SK-N-SH (cell line): Measurements from ENCODE around the gene UEVLD.

Source experiments
- EP300 ChIP-seq, 2 experiments: IDR thresholded peaks; 2 replicates each; pipeline versions ENCODE4 v1.4.0 to v1.6.1; 2012; ENCODE audit warnings: borderline replicate concordance in 1 of 2, low read depth in 1 of 2, low read length in 1 of 2
- EZH2phosphoT487 ChIP-seq: fragments of 200-600 bp; sonication (generic); IDR thresholded peaks from 2 replicates; pipeline ENCODE4 v1.6.1; 2017; ENCODE audit warnings: low read depth, mixed run types, mild to moderate bottlenecking, antibody characterized with exemption, moderate library complexity, borderline replicate concordance
- POLR2AphosphoS5 ChIP-seq: IDR thresholded peaks from 2 replicates; pipeline ENCODE4 v1.6.1; 2012; ENCODE audit warnings: low read depth, low read length
- RAD21 ChIP-seq: IDR thresholded peaks from 2 replicates; pipeline ENCODE4 v1.6.1; 2012; ENCODE audit warnings: mild to moderate bottlenecking, low read length
- RFX5 ChIP-seq: IDR thresholded peaks from 2 replicates; pipeline ENCODE4 v1.6.1; 2012; ENCODE audit warnings: mild to moderate bottlenecking, improper control_type of control experiment, low read length
- SMC3 ChIP-seq: IDR thresholded peaks from 2 replicates; pipeline ENCODE4 v1.6.1; 2012; ENCODE audit warnings: low read depth, low read length, improper control_type of control experiment
- YY1 ChIP-seq: IDR thresholded peaks from 2 replicates; pipeline ENCODE4 v1.4.0; 2012; ENCODE audit warnings: low read depth, mild to moderate bottlenecking
- TF ChIP-seq, protein P1 (sequence below): IDR thresholded peaks from 2 replicates; pipeline ENCODE4; 2012
- TF ChIP-seq, protein P2 (sequence below): fragments of 200-600 bp; sonication (generic); IDR thresholded peaks from 2 replicates; pipeline ENCODE4 v1.6.1; 2017; ENCODE audit warnings: antibody characterized with exemption, mild to moderate bottlenecking, moderate library complexity
- TF ChIP-seq, protein P3 (sequence below): IDR thresholded peaks from 2 replicates; pipeline ENCODE4 v1.6.1; 2012; ENCODE audit warnings: mild to moderate bottlenecking, low read depth, low read length, moderate library complexity
- TF ChIP-seq, protein P4 (sequence below): fragments of 150-350 bp; IDR thresholded peaks from 2 replicates; pipeline ENCODE4 v1.6.1; 2017; ENCODE audit warnings: antibody characterized with exemption, low read length, low read depth, borderline replicate concordance
- TF ChIP-seq, protein P5 (sequence below): IDR thresholded peaks from 2 replicates; pipeline ENCODE4 v1.4.0; 2012; ENCODE audit warnings: low read depth, borderline replicate concordance

DNA sequence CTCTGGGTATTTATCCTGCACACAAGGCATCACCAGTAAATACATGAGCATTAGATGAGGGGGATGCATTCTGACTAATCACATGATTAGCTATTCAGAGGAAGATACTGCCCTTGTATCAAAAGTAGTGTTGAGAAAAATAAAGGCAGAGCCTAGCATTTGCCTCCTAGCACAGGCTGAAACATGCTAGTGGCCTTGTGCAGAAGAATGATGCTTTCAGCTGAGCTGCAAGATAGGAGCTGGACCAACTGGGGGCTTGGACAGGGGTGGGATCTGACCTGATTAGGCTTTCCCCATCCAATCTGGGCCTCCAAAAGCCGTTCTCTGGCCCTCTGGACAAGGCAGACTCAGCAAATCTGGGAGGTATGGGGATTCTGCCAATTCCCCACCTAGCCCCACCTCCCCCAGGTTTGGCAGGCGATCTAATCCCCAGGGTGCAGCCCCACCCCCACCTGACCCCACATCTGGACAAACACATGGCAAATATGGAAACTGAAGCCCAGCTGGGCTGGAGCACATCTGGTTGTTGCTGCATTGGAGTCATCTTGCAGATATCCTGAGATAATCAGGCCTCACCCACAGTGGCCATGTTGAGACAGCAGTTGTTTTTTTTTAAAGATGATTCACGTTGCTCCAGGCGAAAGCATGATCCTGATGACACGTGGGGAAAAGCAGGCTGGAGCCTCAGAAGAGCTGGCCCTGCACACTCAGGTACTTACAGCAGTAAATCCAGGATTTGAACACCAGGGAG is 6.6 kb upstream of the UEVLD start:
- TF ChIP-seq, protein P1, sequence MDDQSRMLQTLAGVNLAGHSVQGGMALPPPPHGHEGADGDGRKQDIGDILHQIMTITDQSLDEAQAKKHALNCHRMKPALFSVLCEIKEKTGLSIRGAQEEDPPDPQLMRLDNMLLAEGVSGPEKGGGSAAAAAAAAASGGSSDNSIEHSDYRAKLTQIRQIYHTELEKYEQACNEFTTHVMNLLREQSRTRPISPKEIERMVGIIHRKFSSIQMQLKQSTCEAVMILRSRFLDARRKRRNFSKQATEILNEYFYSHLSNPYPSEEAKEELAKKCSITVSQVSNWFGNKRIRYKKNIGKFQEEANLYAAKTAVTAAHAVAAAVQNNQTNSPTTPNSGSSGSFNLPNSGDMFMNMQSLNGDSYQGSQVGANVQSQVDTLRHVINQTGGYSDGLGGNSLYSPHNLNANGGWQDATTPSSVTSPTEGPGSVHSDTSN: no peak
- TF ChIP-seq, protein P2, sequence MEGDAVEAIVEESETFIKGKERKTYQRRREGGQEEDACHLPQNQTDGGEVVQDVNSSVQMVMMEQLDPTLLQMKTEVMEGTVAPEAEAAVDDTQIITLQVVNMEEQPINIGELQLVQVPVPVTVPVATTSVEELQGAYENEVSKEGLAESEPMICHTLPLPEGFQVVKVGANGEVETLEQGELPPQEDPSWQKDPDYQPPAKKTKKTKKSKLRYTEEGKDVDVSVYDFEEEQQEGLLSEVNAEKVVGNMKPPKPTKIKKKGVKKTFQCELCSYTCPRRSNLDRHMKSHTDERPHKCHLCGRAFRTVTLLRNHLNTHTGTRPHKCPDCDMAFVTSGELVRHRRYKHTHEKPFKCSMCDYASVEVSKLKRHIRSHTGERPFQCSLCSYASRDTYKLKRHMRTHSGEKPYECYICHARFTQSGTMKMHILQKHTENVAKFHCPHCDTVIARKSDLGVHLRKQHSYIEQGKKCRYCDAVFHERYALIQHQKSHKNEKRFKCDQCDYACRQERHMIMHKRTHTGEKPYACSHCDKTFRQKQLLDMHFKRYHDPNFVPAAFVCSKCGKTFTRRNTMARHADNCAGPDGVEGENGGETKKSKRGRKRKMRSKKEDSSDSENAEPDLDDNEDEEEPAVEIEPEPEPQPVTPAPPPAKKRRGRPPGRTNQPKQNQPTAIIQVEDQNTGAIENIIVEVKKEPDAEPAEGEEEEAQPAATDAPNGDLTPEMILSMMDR: no peak
- no peak for TF ChIP-seq EZH2phosphoT487
- TF ChIP-seq, protein P3, sequence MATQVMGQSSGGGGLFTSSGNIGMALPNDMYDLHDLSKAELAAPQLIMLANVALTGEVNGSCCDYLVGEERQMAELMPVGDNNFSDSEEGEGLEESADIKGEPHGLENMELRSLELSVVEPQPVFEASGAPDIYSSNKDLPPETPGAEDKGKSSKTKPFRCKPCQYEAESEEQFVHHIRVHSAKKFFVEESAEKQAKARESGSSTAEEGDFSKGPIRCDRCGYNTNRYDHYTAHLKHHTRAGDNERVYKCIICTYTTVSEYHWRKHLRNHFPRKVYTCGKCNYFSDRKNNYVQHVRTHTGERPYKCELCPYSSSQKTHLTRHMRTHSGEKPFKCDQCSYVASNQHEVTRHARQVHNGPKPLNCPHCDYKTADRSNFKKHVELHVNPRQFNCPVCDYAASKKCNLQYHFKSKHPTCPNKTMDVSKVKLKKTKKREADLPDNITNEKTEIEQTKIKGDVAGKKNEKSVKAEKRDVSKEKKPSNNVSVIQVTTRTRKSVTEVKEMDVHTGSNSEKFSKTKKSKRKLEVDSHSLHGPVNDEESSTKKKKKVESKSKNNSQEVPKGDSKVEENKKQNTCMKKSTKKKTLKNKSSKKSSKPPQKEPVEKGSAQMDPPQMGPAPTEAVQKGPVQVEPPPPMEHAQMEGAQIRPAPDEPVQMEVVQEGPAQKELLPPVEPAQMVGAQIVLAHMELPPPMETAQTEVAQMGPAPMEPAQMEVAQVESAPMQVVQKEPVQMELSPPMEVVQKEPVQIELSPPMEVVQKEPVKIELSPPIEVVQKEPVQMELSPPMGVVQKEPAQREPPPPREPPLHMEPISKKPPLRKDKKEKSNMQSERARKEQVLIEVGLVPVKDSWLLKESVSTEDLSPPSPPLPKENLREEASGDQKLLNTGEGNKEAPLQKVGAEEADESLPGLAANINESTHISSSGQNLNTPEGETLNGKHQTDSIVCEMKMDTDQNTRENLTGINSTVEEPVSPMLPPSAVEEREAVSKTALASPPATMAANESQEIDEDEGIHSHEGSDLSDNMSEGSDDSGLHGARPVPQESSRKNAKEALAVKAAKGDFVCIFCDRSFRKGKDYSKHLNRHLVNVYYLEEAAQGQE: no peak
- no peak for TF ChIP-seq YY1
- TF ChIP-seq, protein P4, sequence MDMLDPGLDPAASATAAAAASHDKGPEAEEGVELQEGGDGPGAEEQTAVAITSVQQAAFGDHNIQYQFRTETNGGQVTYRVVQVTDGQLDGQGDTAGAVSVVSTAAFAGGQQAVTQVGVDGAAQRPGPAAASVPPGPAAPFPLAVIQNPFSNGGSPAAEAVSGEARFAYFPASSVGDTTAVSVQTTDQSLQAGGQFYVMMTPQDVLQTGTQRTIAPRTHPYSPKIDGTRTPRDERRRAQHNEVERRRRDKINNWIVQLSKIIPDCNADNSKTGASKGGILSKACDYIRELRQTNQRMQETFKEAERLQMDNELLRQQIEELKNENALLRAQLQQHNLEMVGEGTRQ: no peak
- no peak for TF ChIP-seq EP300 (IDR thresholded peaks at IDR 0.05; ENCODE audit: borderline replicate concordance in 1 of 2, low read depth in 1 of 2, low read length in 1 of 2)
- no peak for TF ChIP-seq POLR2AphosphoS5
- TF ChIP-seq RAD21: no peak
- TF ChIP-seq SMC3: no peak
- TF ChIP-seq, protein P5, sequence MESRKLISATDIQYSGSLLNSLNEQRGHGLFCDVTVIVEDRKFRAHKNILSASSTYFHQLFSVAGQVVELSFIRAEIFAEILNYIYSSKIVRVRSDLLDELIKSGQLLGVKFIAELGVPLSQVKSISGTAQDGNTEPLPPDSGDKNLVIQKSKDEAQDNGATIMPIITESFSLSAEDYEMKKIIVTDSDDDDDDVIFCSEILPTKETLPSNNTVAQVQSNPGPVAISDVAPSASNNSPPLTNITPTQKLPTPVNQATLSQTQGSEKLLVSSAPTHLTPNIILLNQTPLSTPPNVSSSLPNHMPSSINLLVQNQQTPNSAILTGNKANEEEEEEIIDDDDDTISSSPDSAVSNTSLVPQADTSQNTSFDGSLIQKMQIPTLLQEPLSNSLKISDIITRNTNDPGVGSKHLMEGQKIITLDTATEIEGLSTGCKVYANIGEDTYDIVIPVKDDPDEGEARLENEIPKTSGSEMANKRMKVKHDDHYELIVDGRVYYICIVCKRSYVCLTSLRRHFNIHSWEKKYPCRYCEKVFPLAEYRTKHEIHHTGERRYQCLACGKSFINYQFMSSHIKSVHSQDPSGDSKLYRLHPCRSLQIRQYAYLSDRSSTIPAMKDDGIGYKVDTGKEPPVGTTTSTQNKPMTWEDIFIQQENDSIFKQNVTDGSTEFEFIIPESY: no peak
- TF ChIP-seq RFX5: no peak
